Measurements from ENCODE around the gene IFNK.

DNA sequence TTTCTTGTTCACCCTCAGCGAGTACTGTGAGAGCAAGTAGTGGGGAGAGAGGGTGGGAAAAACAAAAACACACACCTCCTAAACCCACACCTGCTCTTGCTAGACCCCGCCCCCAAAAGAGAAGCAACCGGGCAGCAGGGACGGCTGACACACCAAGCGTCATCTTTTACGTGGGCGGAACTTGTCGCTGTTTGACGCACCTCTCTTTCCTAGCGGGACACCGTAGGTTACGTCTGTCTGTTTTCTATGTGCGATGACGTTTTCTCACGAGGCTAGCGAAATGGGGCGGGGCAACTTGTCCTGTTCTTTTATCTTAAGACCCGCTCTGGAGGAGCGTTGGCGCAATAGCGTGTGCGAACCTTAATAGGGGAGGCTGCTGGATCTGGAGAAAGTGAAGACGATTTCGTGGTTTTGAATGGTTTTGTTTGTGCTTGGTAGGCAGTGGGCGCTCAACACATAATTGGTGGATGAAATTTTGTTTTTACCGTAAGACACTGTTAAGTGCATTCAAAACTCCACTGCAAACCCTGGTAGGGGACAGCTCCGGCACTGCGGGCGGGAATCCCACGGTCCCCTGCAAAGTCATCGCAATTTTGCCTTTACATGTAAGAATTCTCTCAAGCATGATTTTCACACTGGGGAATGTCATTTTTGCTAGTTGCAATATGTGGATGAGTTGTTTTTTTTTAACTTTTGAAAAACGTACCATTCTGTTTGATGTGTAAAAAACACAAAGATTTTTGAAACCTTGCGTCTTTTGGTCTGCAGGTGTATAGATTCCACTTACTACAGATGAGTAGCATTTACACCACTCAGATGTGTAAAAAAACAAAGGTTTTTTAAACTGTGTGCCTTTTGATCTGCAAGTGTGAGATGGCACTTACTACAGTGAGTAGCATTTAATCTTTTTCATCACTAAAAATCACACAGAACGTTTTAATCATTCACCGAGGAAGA, 49.8 kb downstream of the IFNK start:
- TF ChIP-seq, protein P1, sequence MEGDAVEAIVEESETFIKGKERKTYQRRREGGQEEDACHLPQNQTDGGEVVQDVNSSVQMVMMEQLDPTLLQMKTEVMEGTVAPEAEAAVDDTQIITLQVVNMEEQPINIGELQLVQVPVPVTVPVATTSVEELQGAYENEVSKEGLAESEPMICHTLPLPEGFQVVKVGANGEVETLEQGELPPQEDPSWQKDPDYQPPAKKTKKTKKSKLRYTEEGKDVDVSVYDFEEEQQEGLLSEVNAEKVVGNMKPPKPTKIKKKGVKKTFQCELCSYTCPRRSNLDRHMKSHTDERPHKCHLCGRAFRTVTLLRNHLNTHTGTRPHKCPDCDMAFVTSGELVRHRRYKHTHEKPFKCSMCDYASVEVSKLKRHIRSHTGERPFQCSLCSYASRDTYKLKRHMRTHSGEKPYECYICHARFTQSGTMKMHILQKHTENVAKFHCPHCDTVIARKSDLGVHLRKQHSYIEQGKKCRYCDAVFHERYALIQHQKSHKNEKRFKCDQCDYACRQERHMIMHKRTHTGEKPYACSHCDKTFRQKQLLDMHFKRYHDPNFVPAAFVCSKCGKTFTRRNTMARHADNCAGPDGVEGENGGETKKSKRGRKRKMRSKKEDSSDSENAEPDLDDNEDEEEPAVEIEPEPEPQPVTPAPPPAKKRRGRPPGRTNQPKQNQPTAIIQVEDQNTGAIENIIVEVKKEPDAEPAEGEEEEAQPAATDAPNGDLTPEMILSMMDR (IDR thresholded peaks at IDR 0.05) = peak in 1 of 12 donors; percentile 4
- peak in 1 of 2 donors; percentile 69 for TF ChIP-seq POLR2A (IDR thresholded peaks at IDR 0.05)

Measured in heart left ventricle (tissue), 13 donors.